ENCODE measurements around the gene CAMSAP1. TPM values are rescaled to one million over a fixed set of nuclear protein-coding genes. Genes with fewer than 3 reads are reported as not detected.
"Not testable (repeated sequence)": the region's sequence is repeated elsewhere in the genome, so short reads cannot be mapped to it uniquely, and the experiment has no call there.

The CAMSAP1 gene
- total RNA-seq, 4 donors from 2014 or later, result 15.6 to 61.2 (median 43.2) TPM

DNA sequence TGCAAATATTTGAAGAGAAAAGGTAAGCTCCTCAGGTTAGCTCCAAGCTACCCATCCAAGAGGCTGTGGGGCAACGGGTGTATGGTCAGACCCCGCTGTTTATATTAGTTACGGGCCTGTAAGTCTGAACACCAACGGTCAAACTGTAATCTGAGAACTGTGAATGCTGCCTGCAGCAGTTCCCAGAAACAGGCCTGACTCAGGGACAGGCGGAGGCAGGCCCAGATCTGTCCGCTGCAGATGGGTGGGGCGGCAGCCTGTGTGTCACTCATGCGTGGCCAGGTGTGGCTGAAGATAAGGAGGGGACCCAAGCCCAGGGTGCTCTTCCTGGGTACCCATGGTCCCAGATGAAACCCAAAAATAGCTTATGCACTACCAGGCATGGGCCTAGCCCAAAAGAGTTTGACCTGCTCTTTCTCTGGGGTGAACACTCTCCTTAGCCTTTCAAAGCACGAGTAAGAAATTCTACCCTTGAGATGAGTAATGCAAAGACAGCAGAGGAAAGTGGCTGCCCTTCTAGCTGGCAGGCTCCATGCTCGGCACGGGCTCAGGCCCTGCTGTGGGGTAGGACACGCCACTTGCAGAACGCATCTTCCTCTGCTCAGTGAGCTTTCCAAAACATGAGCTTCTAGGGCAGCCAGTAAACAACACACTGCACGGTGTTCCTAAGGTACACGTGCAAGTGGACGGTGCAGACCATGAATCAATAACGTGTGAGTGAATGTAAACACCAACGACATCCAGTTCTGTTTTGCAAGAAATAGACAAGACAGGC lies 44.7 kb upstream of the CAMSAP1 start:
- intact Hi-C loops (cut with DNase I; ENCODE audit: low total_unique reads), result no loop called here
- Histone ChIP-seq H3K27me3 (no peaks in the 10 kb centered on the region), H3K27ac (no peak overlapping the region), H3K36me3 (no peaks in the 10 kb centered on the region), H3K4me3 (no peak overlapping the region), H3K4me1 (no peaks in the 10 kb centered on the region), H3K9me3 (no peaks in the 10 kb centered on the region)
- TF ChIP-seq CTCF (IDR thresholded peaks at IDR 0.05) (no peak), POLR2A (IDR thresholded peaks at IDR 0.05) (no peak)
- DNase-seq, result no peak

DNA sequence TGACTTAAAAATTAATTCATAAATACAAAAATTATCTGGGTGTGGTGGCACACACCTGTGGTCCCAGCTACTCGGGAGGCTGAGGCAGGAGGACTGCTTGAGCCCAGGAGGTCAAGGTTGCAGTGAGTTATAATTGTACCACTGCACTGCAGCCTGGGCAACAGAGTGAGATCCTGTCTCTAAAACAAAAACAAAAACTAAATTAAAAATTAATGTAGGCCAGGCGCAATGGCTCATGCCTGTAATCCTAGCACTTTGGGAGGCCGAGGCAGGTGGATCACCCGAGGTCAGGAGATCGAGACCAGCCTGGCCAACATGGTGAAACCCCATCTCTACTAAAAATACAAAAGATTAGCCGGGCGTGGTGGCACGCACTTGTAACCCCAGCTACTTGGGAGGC lies 44.0 kb upstream of the CAMSAP1 start:
- H3K9me3 ChIP-seq; DNase-seq; H3K27ac ChIP-seq; H3K4me3 ChIP-seq; H3K27me3 ChIP-seq; intact Hi-C loops (cut with DNase I; ENCODE audit: low total_unique reads); H3K4me1 ChIP-seq; H3K36me3 ChIP-seq: not testable (repeated sequence)

GRCh38 chr9:135950841-135951240 lies 43.5 kb upstream of the CAMSAP1 start:
- intact Hi-C loops (cut with DNase I; ENCODE audit: low total_unique reads); H3K9me3 ChIP-seq; H3K27ac ChIP-seq; DNase-seq; H3K4me1 ChIP-seq; H3K4me3 ChIP-seq; H3K27me3 ChIP-seq; H3K36me3 ChIP-seq: not testable (repeated sequence)

DNA sequence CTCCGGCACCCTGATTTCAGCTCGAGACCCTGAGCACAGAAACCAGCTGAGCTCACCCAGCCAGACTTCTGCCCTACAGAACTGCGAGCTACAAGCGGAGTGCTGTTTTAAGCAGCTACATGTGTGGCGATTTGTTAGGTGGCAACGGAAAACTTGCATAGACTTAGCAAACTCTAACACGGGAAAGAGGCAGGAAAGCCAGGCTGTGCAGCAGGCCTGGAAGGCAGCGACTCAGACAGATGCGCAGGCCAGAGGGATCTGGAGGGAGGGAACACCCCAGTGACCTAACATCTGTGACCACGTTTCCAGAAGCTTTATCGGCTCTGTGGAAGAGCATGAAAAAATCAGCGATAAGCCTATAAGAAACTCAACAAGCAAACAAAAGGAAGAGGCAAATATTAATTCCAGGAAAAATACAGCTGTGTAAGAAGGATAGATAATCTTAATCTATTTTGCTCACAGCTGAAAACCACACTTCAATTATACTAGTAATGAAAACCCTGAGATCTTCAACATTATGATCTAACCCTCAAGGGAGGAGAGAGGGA lies 42.9 kb upstream of the CAMSAP1 start:
- Histone ChIP-seq H3K27ac (no peak overlapping the region), H3K27me3 (no peaks in the 10 kb centered on the region), H3K9me3 (no peaks in the 10 kb centered on the region), H3K4me3 (no peak overlapping the region), H3K36me3 (no peaks in the 10 kb centered on the region), H3K4me1 (no peaks in the 10 kb centered on the region)
- TF ChIP-seq POLR2A (IDR thresholded peaks at IDR 0.05) (no peak), CTCF (IDR thresholded peaks at IDR 0.05) (no peak)
- no peak for DNase-seq
- intact Hi-C loops (cut with DNase I; ENCODE audit: low total_unique reads), result no loop called here

DNA sequence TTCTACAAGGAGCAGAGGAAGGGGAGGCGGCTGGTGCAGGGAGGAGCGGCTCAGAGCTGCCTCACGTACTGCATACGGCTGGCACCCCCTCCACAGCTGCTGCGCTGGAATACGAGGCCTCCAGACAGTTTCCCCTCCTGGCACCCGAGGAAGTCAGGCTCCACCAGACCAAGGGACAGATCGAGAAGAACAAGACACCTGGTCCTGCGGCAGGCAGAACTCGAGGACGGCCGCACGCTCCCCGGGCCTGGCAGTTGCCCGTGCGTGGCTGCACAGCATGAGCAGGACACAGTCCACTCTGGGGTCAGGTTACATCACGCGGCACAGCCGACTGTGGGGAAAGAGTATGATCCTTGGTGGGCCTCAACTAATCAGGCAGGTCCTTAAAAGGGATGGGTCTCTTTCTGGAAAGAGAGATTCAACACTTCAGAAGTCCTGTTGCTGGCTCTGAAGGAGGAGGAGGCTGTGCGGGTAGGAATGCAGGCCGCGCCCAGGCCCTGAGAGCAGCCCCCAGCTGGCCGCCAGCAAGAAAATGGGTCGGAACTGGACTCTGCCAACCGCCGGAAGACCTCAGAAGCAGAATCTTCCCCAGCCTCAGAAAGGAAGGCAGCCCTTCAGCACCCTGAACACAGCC lies 42.3 kb upstream of the CAMSAP1 start:
- Histone ChIP-seq H3K27me3 (no peaks in the 10 kb centered on the region), H3K9me3 (no peaks in the 10 kb centered on the region), H3K36me3 (no peaks in the 10 kb centered on the region), H3K4me3 (no peak overlapping the region), H3K4me1 (no peaks in the 10 kb centered on the region), H3K27ac (no peak overlapping the region)
- no peak for TF ChIP-seq POLR2A (IDR thresholded peaks at IDR 0.05)
- no peak for TF ChIP-seq CTCF (IDR thresholded peaks at IDR 0.05)
- intact Hi-C loops (cut with DNase I; ENCODE audit: low total_unique reads), result no loop called here
- DNase-seq, result no peak

GRCh38 chr9:135948968-135949367 lies 41.6 kb upstream of the CAMSAP1 start:
- Histone ChIP-seq H3K27ac (no peak overlapping the region), H3K4me3 (no peak overlapping the region), H3K27me3 (no peaks in the 10 kb centered on the region), H3K9me3 (no peaks in the 10 kb centered on the region), H3K4me1 (no peaks in the 10 kb centered on the region), H3K36me3 (no peaks in the 10 kb centered on the region)
- intact Hi-C loops (cut with DNase I; ENCODE audit: low total_unique reads), result no loop called here
- no peak for TF ChIP-seq CTCF (IDR thresholded peaks at IDR 0.05)
- TF ChIP-seq POLR2A (IDR thresholded peaks at IDR 0.05), result no peak
- DNase-seq, result no peak
